ENCODE data around the gene TRNT1.

- TF ChIP-seq CTCF (conservative IDR thresholded peaks at IDR 0.05 in 1 of 2, IDR thresholded peaks at IDR 0.05 in 1 of 2; ENCODE audit: extremely low read depth in 1 of 2, insufficient read depth in 1 of 2, low read depth in 1 of 2, low read length in 2 of 2) (no peak), EZH2 (IDR thresholded peaks at IDR 0.05; ENCODE audit: borderline replicate concordance, low read length) (no peak)
Measured at GRCh38 chr3:3126477-3127431, at the start of gene TRNT1.

Data from mammary epithelial cell (primary cell).